LNCaP clone FGC (cell line): Measurements from ENCODE around the gene EFNA3.

Experiments
- DNase-seq: peaks from one replicate; pipeline ENCODE4 v3.0.0-alpha.2; 2011; ENCODE audit warnings: low read depth
- H3K4me3 ChIP-seq: 2 replicates; pipeline ENCODE4 v1.5.1; 2011; ENCODE audit warnings: mild to moderate bottlenecking, low read depth, low read length, control low read depth
- TF ChIP-seq, protein P1 (sequence below): IDR thresholded peaks from 2 replicates; pipeline ENCODE4 v1.5.1; 2012; ENCODE audit warnings: mild to moderate bottlenecking; ENCODE audit not compliant: control insufficient read depth, insufficient read depth; ENCODE audit errors: extremely low read depth

EFNA3 gene

DNA sequence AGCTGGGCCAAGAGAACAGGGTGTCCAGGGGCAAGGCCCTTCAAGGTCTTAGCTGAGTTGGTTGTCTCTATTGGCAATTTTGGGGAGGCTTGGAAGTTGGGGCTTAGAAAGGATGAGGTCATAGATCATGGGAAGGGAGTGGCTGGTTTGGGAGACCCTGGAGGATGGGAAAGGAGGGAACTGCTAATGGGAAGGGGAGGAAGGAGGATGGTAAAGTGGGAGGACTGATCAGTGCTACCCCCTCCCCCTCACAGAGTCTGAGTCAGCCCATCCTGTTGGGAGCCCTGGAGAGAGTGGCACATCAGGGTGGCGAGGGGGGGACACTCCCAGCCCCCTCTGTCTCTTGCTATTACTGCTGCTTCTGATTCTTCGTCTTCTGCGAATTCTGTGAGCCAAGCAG lies 10.0 kb upstream of the EFNA3 start:
- no peak overlapping the region for H3K4me3 ChIP-seq
- TF ChIP-seq, protein P1, sequence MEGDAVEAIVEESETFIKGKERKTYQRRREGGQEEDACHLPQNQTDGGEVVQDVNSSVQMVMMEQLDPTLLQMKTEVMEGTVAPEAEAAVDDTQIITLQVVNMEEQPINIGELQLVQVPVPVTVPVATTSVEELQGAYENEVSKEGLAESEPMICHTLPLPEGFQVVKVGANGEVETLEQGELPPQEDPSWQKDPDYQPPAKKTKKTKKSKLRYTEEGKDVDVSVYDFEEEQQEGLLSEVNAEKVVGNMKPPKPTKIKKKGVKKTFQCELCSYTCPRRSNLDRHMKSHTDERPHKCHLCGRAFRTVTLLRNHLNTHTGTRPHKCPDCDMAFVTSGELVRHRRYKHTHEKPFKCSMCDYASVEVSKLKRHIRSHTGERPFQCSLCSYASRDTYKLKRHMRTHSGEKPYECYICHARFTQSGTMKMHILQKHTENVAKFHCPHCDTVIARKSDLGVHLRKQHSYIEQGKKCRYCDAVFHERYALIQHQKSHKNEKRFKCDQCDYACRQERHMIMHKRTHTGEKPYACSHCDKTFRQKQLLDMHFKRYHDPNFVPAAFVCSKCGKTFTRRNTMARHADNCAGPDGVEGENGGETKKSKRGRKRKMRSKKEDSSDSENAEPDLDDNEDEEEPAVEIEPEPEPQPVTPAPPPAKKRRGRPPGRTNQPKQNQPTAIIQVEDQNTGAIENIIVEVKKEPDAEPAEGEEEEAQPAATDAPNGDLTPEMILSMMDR = no peak

GRCh38 chr1:155069551-155070157 lies 9.0 kb upstream of the EFNA3 start:
- DNase-seq = no peak
- no peak overlapping the region for H3K4me3 ChIP-seq
- TF ChIP-seq, protein P1 = no peak

More for the DNA sequence above, 10.0 kb upstream of the EFNA3 start:
- no peak for DNase-seq

DNA sequence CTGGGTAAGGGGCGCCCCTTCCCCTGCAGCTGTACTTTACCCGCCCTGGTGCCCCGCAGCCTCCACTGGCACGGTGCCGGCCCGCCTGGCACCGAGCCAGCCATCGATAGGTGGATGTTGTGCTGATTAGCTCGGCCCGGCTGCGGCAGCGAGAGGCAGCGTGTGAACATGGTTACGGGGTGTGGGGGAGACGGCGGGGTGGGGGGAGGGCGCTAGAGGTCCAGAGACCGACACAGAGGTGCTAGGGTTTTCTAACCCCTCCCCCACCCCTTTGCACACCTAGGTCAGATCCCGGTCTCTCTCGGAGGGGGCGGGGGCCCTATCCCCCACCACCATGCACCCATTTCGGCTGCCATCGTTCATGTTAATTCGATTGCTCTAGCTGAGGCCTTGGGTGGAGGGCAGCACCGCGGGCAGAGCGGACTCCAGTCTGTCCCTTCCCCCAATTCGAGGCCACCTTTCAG lies 8.4 kb upstream of the EFNA3 start:
- TF ChIP-seq, protein P1 = no peak
- no peak for DNase-seq
- H3K4me3 ChIP-seq = no peak overlapping the region

- DNase-seq = no peak
- TF ChIP-seq, protein P1 = peak; percentile 20; the same call in 1 of the 2 replicates
- H3K4me3 ChIP-seq = no peak overlapping the region
Measured at GRCh38 chr1:155070721-155071569, 7.7 kb upstream of the EFNA3 start.

- H3K4me3 ChIP-seq = no peak overlapping the region
- TF ChIP-seq, protein P1 = no peak
- no peak for DNase-seq
Measured at GRCh38 chr1:155071701-155072100, 6.9 kb upstream of the EFNA3 start.

DNA sequence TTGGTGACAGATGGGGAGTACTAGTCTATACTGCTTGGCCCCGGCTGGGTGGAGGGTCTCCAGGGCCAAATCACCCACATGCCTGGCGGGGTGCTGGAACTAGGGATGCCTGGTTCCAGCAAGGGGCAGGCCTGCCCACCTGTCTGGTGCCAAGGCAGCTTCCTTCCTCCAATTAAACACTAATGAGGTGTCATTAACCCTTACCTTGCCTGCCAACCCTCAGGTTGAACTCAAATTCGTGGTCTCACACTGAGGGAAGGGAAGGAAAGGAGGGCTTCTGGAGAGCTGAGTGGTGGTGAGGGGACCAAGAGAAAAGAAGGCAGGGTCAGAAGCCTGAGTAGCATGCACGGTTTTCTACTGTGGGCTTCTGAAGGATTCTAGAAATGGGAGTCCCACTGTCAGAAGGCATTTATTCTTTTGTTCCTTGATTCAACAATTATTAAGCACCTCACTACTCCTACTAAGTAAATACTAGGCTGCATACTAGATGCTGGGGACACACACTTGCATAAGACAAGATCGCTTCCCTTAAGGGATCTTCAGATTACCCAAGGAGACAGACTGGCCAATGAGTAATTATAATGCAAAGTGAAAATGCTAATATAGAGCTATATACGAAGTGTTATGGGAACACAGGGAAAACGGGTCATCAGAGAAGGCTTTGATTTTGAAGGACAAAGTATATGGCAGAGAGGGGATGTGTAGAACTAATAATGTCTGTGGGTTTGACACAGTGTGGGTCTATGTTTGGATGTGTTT lies 5.9 kb upstream of the EFNA3 start:
- H3K4me3 ChIP-seq = no peak overlapping the region
- TF ChIP-seq, protein P1 = no peak
- DNase-seq = no peak
